GM13977 (cell line): ENCODE results near the gene RAB20.

Experiments used
- DNase-seq: peaks from one replicate; pipeline ENCODE4 v3.0.0; 2012; ENCODE audit warnings: low spot score
- in situ Hi-C: fragments of 300-500 bp; cut with MboI; formaldehyde crosslinking; loops from one replicate; pipeline ENCODE4 v1.12.0; 2022; ENCODE audit warnings: low sequenced_read_pairs, low pct_unique_long_range_greater_than_20kb, mixed read lengths, inconsistent platforms; ENCODE audit not compliant: unreplicated experiment
- TF ChIP-seq, protein P1 (sequence below): IDR thresholded peaks from 2 replicates; pipeline ENCODE4 v1.5.1; 2012; ENCODE audit warnings: mild to moderate bottlenecking, control low read depth; ENCODE audit not compliant: insufficient read depth; ENCODE audit errors: extremely low read depth, missing control alignments

The RAB20 gene

GRCh38 chr13:110549795-110550160 lies 11.7 kb downstream of the RAB20 start:
- DNase-seq, result no peak
- TF ChIP-seq, protein P1, sequence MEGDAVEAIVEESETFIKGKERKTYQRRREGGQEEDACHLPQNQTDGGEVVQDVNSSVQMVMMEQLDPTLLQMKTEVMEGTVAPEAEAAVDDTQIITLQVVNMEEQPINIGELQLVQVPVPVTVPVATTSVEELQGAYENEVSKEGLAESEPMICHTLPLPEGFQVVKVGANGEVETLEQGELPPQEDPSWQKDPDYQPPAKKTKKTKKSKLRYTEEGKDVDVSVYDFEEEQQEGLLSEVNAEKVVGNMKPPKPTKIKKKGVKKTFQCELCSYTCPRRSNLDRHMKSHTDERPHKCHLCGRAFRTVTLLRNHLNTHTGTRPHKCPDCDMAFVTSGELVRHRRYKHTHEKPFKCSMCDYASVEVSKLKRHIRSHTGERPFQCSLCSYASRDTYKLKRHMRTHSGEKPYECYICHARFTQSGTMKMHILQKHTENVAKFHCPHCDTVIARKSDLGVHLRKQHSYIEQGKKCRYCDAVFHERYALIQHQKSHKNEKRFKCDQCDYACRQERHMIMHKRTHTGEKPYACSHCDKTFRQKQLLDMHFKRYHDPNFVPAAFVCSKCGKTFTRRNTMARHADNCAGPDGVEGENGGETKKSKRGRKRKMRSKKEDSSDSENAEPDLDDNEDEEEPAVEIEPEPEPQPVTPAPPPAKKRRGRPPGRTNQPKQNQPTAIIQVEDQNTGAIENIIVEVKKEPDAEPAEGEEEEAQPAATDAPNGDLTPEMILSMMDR, result no peak
- in situ Hi-C loops, result loop anchor here (25.0 kb wide), 1 partner anchor 87 kb away; no protein-coding TSS in a partner anchor

DNA sequence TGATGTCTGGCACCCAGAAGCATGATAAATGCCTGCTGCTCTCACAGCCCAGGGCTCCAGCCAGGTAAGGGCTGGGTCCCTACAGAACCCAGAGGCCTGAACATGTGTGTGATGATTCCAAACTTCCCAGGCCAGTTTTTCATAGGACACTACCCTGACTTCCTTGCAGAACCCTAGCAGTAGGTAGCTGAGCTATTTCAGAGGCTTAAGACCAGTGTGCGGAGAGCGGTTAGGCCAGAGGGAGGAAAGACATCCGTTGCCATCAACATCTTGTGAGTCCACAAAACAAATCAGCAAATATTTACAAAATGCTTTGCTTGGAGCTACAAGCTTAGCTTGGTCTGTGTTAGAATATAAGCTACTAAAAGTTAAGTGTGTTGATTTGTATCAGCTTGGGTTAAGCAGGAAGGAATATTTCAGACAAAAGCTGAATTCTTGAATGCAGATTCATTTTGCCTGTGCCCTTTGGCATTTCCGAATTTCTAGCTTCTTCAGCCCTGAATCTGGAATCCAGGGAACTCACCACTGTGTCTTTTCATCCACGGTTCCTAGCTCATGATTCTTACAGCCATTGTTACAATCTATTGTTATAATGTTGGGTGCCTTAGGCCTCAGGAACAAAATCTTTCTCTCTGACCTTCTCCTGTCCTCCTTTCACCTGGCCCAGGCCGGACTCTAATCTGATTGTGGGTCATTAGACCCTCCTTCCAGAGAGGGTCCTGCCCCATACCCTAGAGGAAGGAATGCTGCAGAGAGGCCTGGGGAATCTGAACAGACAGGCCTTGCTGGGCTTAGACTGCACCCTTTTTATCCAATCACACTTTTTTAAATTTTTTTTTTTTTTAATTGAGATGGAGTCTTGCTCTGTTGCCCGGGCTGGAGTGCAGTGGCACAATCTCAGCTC lies 12.4 kb downstream of the RAB20 start:
- TF ChIP-seq, protein P1, result no peak
- no peak for DNase-seq
- in situ Hi-C loops, result no loop called here

- in situ Hi-C loops, result no loop called here
- TF ChIP-seq, protein P1, result no peak
- DNase-seq, result no peak
Measured at GRCh38 chr13:110546926-110547325, 14.6 kb downstream of the RAB20 start.

GRCh38 chr13:110546378-110546777 lies 15.1 kb downstream of the RAB20 start:
- in situ Hi-C loops, result no loop called here
- TF ChIP-seq, protein P1, result no peak
- DNase-seq, result no peak

GRCh38 chr13:110542169-110542796 lies 19.2 kb downstream of the RAB20 start:
- in situ Hi-C loops, result no loop called here
- TF ChIP-seq, protein P1, result no peak
- no peak for DNase-seq

- DNase-seq, result no peak
Measured at GRCh38 chr13:110541526-110541920, 20.0 kb downstream of the RAB20 start.

More at GRCh38 chr13:110541526-110541920, 20.0 kb downstream of the RAB20 start:
- TF ChIP-seq, protein P1, result no peak
- in situ Hi-C loops, result no loop called here
